ENCODE results near the gene CCDC88B.

CCDC88B gene

GRCh38 chr11:64341851-64342791 lies 2.1 kb downstream of the CCDC88B start:
- peak overlapping the region; percentile 84 for H2AFZ ChIP-seq
- H3K4me2 ChIP-seq (ENCODE audit: low read length), result peak overlapping the region; percentile 65
- H3K27me3 ChIP-seq (ENCODE audit: control insufficient read depth, insufficient read depth, low read length), result no peaks in the 10 kb centered on the region
- no peaks in the 10 kb centered on the region for H3K79me2 ChIP-seq
- no peak overlapping the region for H3K9ac ChIP-seq
- H3K9me3 ChIP-seq (ENCODE audit: control insufficient read depth, low read length), result no peaks in the 10 kb centered on the region
- peak overlapping the region; percentile 6 for H3K27ac ChIP-seq
- no peaks in the 10 kb centered on the region for H3K36me3 ChIP-seq (ENCODE audit: control insufficient read depth, insufficient read depth, low read length)
- no peaks in the 10 kb centered on the region for H3K4me1 ChIP-seq
- peak overlapping the region; percentile 41 for H3K4me3 ChIP-seq (ENCODE audit: low read depth, low read length)
- peak; percentile 42 for TF ChIP-seq CTCF (IDR thresholded peaks at IDR 0.05)

- H2AFZ ChIP-seq, result no peak overlapping the region
- no peak for TF ChIP-seq CTCF (IDR thresholded peaks at IDR 0.05)
- H3K79me2 ChIP-seq, result no peaks in the 10 kb centered on the region
- no peak overlapping the region for H3K9ac ChIP-seq
- no peaks in the 10 kb centered on the region for H3K4me1 ChIP-seq
- H3K36me3 ChIP-seq (ENCODE audit: control insufficient read depth, insufficient read depth, low read length), result no peaks in the 10 kb centered on the region
- H3K27me3 ChIP-seq (ENCODE audit: control insufficient read depth, insufficient read depth, low read length), result no peaks in the 10 kb centered on the region
- H3K27ac ChIP-seq, result no peak overlapping the region
- H3K4me3 ChIP-seq (ENCODE audit: low read depth, low read length), result no peak overlapping the region
- H3K4me2 ChIP-seq (ENCODE audit: low read length), result no peak overlapping the region
- no peaks in the 10 kb centered on the region for H3K9me3 ChIP-seq (ENCODE audit: control insufficient read depth, low read length)
Measured at GRCh38 chr11:64342869-64343745, 3.1 kb downstream of the CCDC88B start.

GRCh38 chr11:64343767-64344559 lies 4.0 kb downstream of the CCDC88B start:
- Histone ChIP-seq H3K27ac (no peak overlapping the region), H3K36me3 (ENCODE audit: control insufficient read depth, insufficient read depth, low read length) (no peaks in the 10 kb centered on the region), H3K9ac (no peak overlapping the region), H2AFZ (no peak overlapping the region), H3K4me3 (ENCODE audit: low read depth, low read length) (no peak overlapping the region), H3K4me2 (ENCODE audit: low read length) (no peak overlapping the region), H3K9me3 (ENCODE audit: control insufficient read depth, low read length) (no peaks in the 10 kb centered on the region), H3K27me3 (ENCODE audit: control insufficient read depth, insufficient read depth, low read length) (no peaks in the 10 kb centered on the region), H3K79me2 (no peaks in the 10 kb centered on the region), H3K4me1 (no peaks in the 10 kb centered on the region)
- no peak for TF ChIP-seq CTCF (IDR thresholded peaks at IDR 0.05)

- no peaks in the 10 kb centered on the region for H3K36me3 ChIP-seq (ENCODE audit: control insufficient read depth, insufficient read depth, low read length)
- H3K27me3 ChIP-seq (ENCODE audit: control insufficient read depth, insufficient read depth, low read length), result no peaks in the 10 kb centered on the region
- no peak overlapping the region for H3K9ac ChIP-seq
- H3K4me3 ChIP-seq (ENCODE audit: low read depth, low read length), result no peak overlapping the region
- TF ChIP-seq CTCF (IDR thresholded peaks at IDR 0.05), result no peak
- H2AFZ ChIP-seq, result no peak overlapping the region
- no peak overlapping the region for H3K27ac ChIP-seq
- H3K9me3 ChIP-seq (ENCODE audit: control insufficient read depth, low read length), result no peaks in the 10 kb centered on the region
- no peak overlapping the region for H3K4me2 ChIP-seq (ENCODE audit: low read length)
- H3K79me2 ChIP-seq, result no peaks in the 10 kb centered on the region
- no peaks in the 10 kb centered on the region for H3K4me1 ChIP-seq
Measured at GRCh38 chr11:64344787-64345186, 4.8 kb downstream of the CCDC88B start.

All from parathyroid adenoma (tissue), 2 donors.